Fibroblast of peridontal ligament (primary cell): ENCODE results near the gene MORN2.

ENCODE experiments used
- DNase-seq: peaks from one replicate; pipeline ENCODE4 v3.0.0-alpha.2; 2010; ENCODE audit errors: extremely low read depth

The MORN2 gene

GRCh38 chr2:38889575-38889974 is 13.8 kb downstream of the MORN2 start, which contains the start of gene ARHGEF33:
ARHGEF33 (plus strand) TSS chr2:38889875; CDS start chr2:38919448, 29,573 bp downstream.
- no peak for DNase-seq

- no peak for DNase-seq
Measured at GRCh38 chr2:38892819-38893218, 17.0 kb downstream of the MORN2 start.

GRCh38 chr2:38898256-38898655 is 22.5 kb downstream of the MORN2 start:
- DNase-seq: no peak

- DNase-seq: no peak
Measured at GRCh38 chr2:38900726-38901125, 24.9 kb downstream of the MORN2 start.

GRCh38 chr2:38905251-38905650 is 29.5 kb downstream of the MORN2 start:
- DNase-seq: no peak

- no peak for DNase-seq
Measured at GRCh38 chr2:38907242-38907641, 31.5 kb downstream of the MORN2 start.

GRCh38 chr2:38907743-38908562 is 32.2 kb downstream of the MORN2 start:
- DNase-seq: no peak

- no peak for DNase-seq
Measured at GRCh38 chr2:38909872-38910271, 34.1 kb downstream of the MORN2 start.

- DNase-seq: no peak
Measured at GRCh38 chr2:38911191-38911590, 35.4 kb downstream of the MORN2 start.

- no peak for DNase-seq
Measured at GRCh38 chr2:38912619-38913018, 36.8 kb downstream of the MORN2 start.

GRCh38 chr2:38922389-38922788 is 46.6 kb downstream of the MORN2 start:
- no peak for DNase-seq

GRCh38 chr2:38922902-38923301 is 47.1 kb downstream of the MORN2 start:
- DNase-seq: no peak

- no peak for DNase-seq
Measured at GRCh38 chr2:38925982-38926381, 50.2 kb downstream of the MORN2 start.

GRCh38 chr2:38930600-38930999 is 54.8 kb downstream of the MORN2 start:
- no peak for DNase-seq
